HepG2 (cell line): ENCODE measurements around the gene TMEM198. TPM values are rescaled to one million over a fixed set of nuclear protein-coding genes. Genes with fewer than 3 reads are reported as not detected.
A peak's percentile ranks its signal among the peaks of the same experiment; 100 is the strongest.

Source experiments
- CBX5 ChIP-seq: sonication (generic); formaldehyde crosslinking; IDR thresholded peaks from 2 replicates; pipeline ENCODE4 v1.4.0; 2020; ENCODE audit warnings: missing genetic modification reagents, borderline replicate concordance
- HOXA5 ChIP-seq: sonication (generic); formaldehyde crosslinking; IDR thresholded peaks from 2 replicates; pipeline ENCODE4 v1.4.0; 2020; ENCODE audit warnings: missing genetic modification reagents
- JARID2 ChIP-seq: sonication (generic); formaldehyde crosslinking; IDR thresholded peaks from 2 replicates; pipeline ENCODE4 v1.8.1; 2023; ENCODE audit warnings: missing genetic modification reagents, inconsistent platforms; ENCODE audit not compliant: insufficient replicate concordance
- KMT2A ChIP-seq: sonication (generic); formaldehyde crosslinking; IDR thresholded peaks from 2 replicates; pipeline ENCODE4 v1.4.0; 2020; ENCODE audit warnings: missing genetic modification reagents
- MTF2 ChIP-seq: sonication (generic); formaldehyde crosslinking; IDR thresholded peaks from 2 replicates; pipeline ENCODE4 v1.5.0; 2020; ENCODE audit warnings: missing genetic modification reagents, borderline replicate concordance
- NR2F1 ChIP-seq, 2 experiments: fragments of 450-650 bp in 1 of 2; formaldehyde crosslinking in 1 of 2; IDR thresholded peaks; 2 replicates each; pipeline versions ENCODE4 v1.5.0 to v1.6.1; 2016 to 2020; ENCODE audit warnings: mild to moderate bottlenecking in 1 of 2, missing compliant biosample characterization in 1 of 2, missing genetic modification reagents in 1 of 2, moderate library complexity in 1 of 2
- NR2F2 ChIP-seq: IDR thresholded peaks from 2 replicates; pipeline ENCODE4 v1.6.1; 2012; ENCODE audit warnings: low read depth, inconsistent platforms, borderline replicate concordance
- RFXAP ChIP-seq: sonication (generic); formaldehyde crosslinking; IDR thresholded peaks from 2 replicates; pipeline ENCODE4 v1.4.0; 2020; ENCODE audit warnings: missing genetic modification reagents, borderline replicate concordance
- RORA ChIP-seq: sonication (generic); formaldehyde crosslinking; IDR thresholded peaks from 2 replicates; pipeline ENCODE4 v1.5.0; 2020; ENCODE audit warnings: mild to moderate bottlenecking, missing genetic modification reagents, moderate library complexity
- ZMYM2 ChIP-seq: sonication (generic); formaldehyde crosslinking; IDR thresholded peaks from 2 replicates; pipeline ENCODE4 v1.8.0; 2022; ENCODE audit warnings: mild to moderate bottlenecking, missing genetic modification reagents
- ZNF101 ChIP-seq: sonication (generic); formaldehyde crosslinking; IDR thresholded peaks from 2 replicates; pipeline ENCODE4 v1.4.0; 2020; ENCODE audit warnings: mild to moderate bottlenecking, low read depth, missing genetic modification reagents, borderline replicate concordance
- ZNF484 ChIP-seq: sonication (generic); formaldehyde crosslinking; IDR thresholded peaks from 2 replicates; pipeline ENCODE4 v1.5.1; 2020; ENCODE audit warnings: mild to moderate bottlenecking, low read depth, missing genetic modification reagents, borderline replicate concordance
- polyA plus RNA-seq, 8 experiments: library from polyadenylated mRNA; depleted of rRNA in 3 of 8; stranded (reverse) in 7 of 8; unstranded in 1 of 8; fragments of >200 nt; fragmentation: Illumina TruSeq in 4 of 8; extraction: Trizol in 4 of 8; gene quantifications; 2 replicates each; pipeline versions ENCODE4 v1.2.1 to v1.2.3, GENCODE V29; 2011 to 2016; ENCODE audit warnings: low read depth in 4 of 8, missing spikeins in 1 of 8, mixed read lengths in 1 of 8; ENCODE audit not compliant: insufficient read depth in 1 of 8
- total RNA-seq, 5 experiments: library from RNA; depleted of rRNA; stranded (reverse); fragments of >200 nt; fragmentation: Illumina TruSeq; extraction: Trizol; gene quantifications; 2 replicates each; pipeline ENCODE4 v1.2.3, GENCODE V29; 2016; ENCODE audit warnings: low read depth in 1 of 5
- TF ChIP-seq, protein P1 (sequence below), 2 experiments: IDR thresholded peaks; 2 replicates each; pipeline ENCODE4 v1.6.1; 2011 to 2012; ENCODE audit warnings: low read length in 2 of 2, borderline replicate concordance in 1 of 2, low read depth in 1 of 2, mild to moderate bottlenecking in 1 of 2, moderate library complexity in 1 of 2
- TF ChIP-seq, protein P2 (sequence below): sonication (generic); formaldehyde crosslinking; conservative IDR thresholded peaks from 2 replicates; pipeline ENCODE4 v1.4.0; 2020; ENCODE audit warnings: missing genetic modification reagents
- TF ChIP-seq, protein P3 (sequence below): sonication (generic); formaldehyde crosslinking; IDR thresholded peaks from 2 replicates; pipeline ENCODE4 v1.5.1; 2020; ENCODE audit warnings: missing genetic modification reagents, mild to moderate bottlenecking, borderline replicate concordance
- TF ChIP-seq, protein P4 (sequence below): sonication (generic); formaldehyde crosslinking; IDR thresholded peaks from 2 replicates; pipeline ENCODE4 v1.5.1; 2020; ENCODE audit warnings: mild to moderate bottlenecking, missing genetic modification reagents, borderline replicate concordance

TMEM198 gene
- total and polyA plus RNA-seq, 2 of the 13 experiments (the other 11 are each of a cell fraction or from before 2014, with no cell fraction given), result 17.3 to 23.5 TPM

DNA sequence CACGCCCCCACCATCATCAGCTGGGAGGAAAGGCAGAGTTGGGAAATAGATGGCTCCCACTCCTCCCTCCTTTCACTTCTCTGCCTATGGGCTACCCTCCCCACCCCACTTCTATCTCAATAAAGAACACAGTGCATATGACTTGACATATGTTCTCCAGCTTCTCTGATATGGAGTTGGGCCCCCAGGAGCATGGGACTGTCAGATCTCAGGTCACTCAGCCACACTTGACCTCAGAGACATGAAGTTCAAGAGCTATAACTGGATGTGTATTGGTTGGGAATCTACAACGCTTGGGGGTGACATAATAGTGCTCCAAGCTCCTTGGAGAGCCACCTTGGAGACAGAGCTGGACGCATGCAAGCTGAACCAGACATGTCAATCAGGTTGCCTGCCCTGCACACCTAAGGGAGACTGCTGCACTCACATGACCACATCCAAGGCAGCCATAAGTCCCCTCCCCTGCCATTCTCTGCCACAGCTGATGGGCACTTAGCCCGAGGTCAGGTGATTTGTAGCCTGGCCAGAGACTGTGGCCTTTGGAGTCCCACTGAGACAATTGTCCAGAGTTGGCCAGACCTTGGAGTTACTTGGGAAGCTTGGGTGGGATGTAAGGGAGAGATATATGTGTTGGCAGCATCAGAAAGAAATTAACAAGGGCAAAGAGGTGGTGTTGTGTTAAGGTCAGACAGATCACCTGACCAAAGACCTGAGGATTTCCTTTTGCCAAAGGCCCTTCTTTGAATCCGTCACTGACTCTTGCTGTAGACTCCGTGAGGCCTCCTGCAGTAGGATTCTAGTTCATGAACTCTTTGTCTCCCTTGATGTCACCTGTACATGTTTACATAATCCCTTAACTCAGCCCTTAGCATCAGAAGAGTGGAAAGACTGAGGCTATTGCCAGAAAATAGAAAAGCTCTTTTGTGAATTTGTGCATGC, 32.0 kb downstream of the TMEM198 start (continued):
- TF ChIP-seq JARID2 (CRISPR knock-in tag) (no peak), ZNF101 (CRISPR knock-in tag) (no peak), NR2F1 (CRISPR knock-in tag; IDR thresholded peaks at IDR 0.05) (0 out of 4 replicates have a peak, but pooled peaks of 1 of the 2 experiments have one; percentile 27), RORA (CRISPR knock-in tag) (no peak), ZMYM2 (CRISPR knock-in tag) (no peak), MTF2 (no peak; the same call in 1 of the 2 replicates), CBX5 (CRISPR knock-in tag) (no peak), ZNF484 (no peak), RFXAP (0 out of 2 replicates have a peak, but pooled peaks have one; percentile 34), KMT2A (CRISPR knock-in tag) (no peak), NR2F2 (peak; percentile 4; the same call in 1 of the 2 replicates), HOXA5 (no peak)
- TF ChIP-seq, protein P1, sequence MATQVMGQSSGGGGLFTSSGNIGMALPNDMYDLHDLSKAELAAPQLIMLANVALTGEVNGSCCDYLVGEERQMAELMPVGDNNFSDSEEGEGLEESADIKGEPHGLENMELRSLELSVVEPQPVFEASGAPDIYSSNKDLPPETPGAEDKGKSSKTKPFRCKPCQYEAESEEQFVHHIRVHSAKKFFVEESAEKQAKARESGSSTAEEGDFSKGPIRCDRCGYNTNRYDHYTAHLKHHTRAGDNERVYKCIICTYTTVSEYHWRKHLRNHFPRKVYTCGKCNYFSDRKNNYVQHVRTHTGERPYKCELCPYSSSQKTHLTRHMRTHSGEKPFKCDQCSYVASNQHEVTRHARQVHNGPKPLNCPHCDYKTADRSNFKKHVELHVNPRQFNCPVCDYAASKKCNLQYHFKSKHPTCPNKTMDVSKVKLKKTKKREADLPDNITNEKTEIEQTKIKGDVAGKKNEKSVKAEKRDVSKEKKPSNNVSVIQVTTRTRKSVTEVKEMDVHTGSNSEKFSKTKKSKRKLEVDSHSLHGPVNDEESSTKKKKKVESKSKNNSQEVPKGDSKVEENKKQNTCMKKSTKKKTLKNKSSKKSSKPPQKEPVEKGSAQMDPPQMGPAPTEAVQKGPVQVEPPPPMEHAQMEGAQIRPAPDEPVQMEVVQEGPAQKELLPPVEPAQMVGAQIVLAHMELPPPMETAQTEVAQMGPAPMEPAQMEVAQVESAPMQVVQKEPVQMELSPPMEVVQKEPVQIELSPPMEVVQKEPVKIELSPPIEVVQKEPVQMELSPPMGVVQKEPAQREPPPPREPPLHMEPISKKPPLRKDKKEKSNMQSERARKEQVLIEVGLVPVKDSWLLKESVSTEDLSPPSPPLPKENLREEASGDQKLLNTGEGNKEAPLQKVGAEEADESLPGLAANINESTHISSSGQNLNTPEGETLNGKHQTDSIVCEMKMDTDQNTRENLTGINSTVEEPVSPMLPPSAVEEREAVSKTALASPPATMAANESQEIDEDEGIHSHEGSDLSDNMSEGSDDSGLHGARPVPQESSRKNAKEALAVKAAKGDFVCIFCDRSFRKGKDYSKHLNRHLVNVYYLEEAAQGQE (IDR thresholded peaks at IDR 0.05; ENCODE audit: borderline replicate concordance in 1 of 2, low read depth in 1 of 2, low read length in 2 of 2), result no peak
- TF ChIP-seq, protein P2, sequence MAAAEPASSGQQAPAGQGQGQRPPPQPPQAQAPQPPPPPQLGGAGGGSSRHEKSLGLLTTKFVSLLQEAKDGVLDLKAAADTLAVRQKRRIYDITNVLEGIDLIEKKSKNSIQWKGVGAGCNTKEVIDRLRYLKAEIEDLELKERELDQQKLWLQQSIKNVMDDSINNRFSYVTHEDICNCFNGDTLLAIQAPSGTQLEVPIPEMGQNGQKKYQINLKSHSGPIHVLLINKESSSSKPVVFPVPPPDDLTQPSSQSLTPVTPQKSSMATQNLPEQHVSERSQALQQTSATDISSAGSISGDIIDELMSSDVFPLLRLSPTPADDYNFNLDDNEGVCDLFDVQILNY (CRISPR knock-in tag), result no peak
- TF ChIP-seq, protein P3, sequence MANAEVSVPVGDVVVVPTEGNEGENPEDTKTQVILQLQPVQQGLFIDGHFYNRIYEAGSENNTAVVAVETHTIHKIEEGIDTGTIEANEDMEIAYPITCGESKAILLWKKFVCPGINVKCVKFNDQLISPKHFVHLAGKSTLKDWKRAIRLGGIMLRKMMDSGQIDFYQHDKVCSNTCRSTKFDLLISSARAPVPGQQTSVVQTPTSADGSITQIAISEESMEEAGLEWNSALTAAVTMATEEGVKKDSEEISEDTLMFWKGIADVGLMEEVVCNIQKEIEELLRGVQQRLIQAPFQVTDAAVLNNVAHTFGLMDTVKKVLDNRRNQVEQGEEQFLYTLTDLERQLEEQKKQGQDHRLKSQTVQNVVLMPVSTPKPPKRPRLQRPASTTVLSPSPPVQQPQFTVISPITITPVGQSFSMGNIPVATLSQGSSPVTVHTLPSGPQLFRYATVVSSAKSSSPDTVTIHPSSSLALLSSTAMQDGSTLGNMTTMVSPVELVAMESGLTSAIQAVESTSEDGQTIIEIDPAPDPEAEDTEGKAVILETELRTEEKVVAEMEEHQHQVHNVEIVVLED (CRISPR knock-in tag), result no peak
- TF ChIP-seq, protein P4, sequence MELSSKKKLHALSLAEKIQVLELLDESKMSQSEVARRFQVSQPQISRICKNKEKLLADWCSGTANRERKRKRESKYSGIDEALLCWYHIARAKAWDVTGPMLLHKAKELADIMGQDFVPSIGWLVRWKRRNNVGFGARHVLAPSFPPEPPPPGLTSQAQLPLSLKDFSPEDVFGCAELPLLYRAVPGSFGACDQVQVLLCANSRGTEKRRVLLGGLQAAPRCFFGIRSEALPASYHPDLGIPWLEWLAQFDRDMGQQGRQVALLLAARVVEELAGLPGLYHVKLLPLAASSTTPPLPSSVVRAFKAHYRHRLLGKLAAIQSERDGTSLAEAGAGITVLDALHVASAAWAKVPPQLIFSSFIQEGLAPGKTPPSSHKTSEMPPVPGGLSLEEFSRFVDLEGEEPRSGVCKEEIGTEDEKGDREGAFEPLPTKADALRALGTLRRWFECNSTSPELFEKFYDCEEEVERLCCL (CRISPR knock-in tag), result no peak
